IMR-90 (cell line): ENCODE results near the gene PRPF6. TPM values are rescaled to one million over a fixed set of nuclear protein-coding genes. Genes with fewer than 3 reads are reported as not detected.

ENCODE experiments used
- ATAC-seq: fragments of 200-7000 bp; cut with Tn5 transposase; 2 replicates; pipeline ENCODE4 v1.9.1; 2020; ENCODE audit warnings: low read depth, mild to moderate bottlenecking, moderate library complexity
- BruUV-seq: library from RNA; stranded (reverse); fragments of 400-500 nt; replicated peaks from 2 replicates; lab custom pipeline; 2021; lab: Mats Ljungman, UMichigan
- CTCF ChIA-PET: fragments of 300-600 bp; formaldehyde crosslinking; extraction: SDS; loops from one replicate; lab custom pipeline; 2021; ENCODE audit warnings: antibody characterized with exemption; lab: Yijun Ruan, JAX
- POLR2A ChIA-PET: fragments of 300-600 bp; sonication (Branson Sonifier 250); formaldehyde crosslinking; loops from one replicate; lab custom pipeline; 2022; ENCODE audit warnings: antibody characterized with exemption; ENCODE audit not compliant: unreplicated experiment; lab: Charles Lee
- DNase-seq: peaks from one replicate; pipeline ENCODE4 v3.0.0; 2013
- H2AFZ ChIP-seq: replicated peaks from 2 replicates; pipeline ENCODE3; 2013; ENCODE audit warnings: low read length, mild to moderate bottlenecking; ENCODE audit not compliant: poor library complexity
- H2AK5ac ChIP-seq: 2 replicates; pipeline ENCODE4 v1.6.1; 2013; ENCODE audit warnings: low read depth, low read length, inconsistent platforms
- H2AK9ac ChIP-seq: replicated peaks from 2 replicates; pipeline ENCODE3; 2013; ENCODE audit warnings: mild to moderate bottlenecking, low read depth, low read length, moderate library complexity; ENCODE audit not compliant: poor library complexity
- H2BK120ac ChIP-seq: 2 replicates; pipeline ENCODE4 v1.6.1; 2013; ENCODE audit warnings: low read depth, low read length, inconsistent platforms
- H2BK15ac ChIP-seq: 3 replicates; pipeline ENCODE4 v1.6.1; 2013; ENCODE audit warnings: low read depth, low read length, inconsistent platforms
- H2BK20ac ChIP-seq: 2 replicates; pipeline ENCODE4 v1.6.1; 2013; ENCODE audit warnings: low read depth, mild to moderate bottlenecking, inconsistent platforms, low read length, moderate library complexity
- H2BK5ac ChIP-seq: 2 replicates; pipeline ENCODE4 v1.6.1; 2013; ENCODE audit warnings: mild to moderate bottlenecking, low read depth, low read length, inconsistent platforms; ENCODE audit not compliant: poor library complexity, severe bottlenecking
- H3K14ac ChIP-seq: replicated peaks from 2 replicates; pipeline ENCODE4 v1.6.1; 2013; ENCODE audit warnings: low read depth, low read length, inconsistent platforms
- H3K18ac ChIP-seq: 2 replicates; pipeline ENCODE4 v1.6.1; 2013; ENCODE audit warnings: low read depth, low read length, control low read depth
- H3K23ac ChIP-seq: 2 replicates; pipeline ENCODE4 v1.6.1; 2013; ENCODE audit warnings: low read depth, low read length, inconsistent platforms
- H3K27ac ChIP-seq: 2 replicates; pipeline ENCODE4 v1.5.1; 2013; ENCODE audit warnings: mild to moderate bottlenecking, control low read depth, low read length; ENCODE audit not compliant: insufficient read depth
- H3K27me3 ChIP-seq: 2 replicates; pipeline ENCODE4 v1.6.1; 2013; ENCODE audit warnings: low read length; ENCODE audit not compliant: control insufficient read depth, insufficient read depth
- H3K36me3 ChIP-seq: 2 replicates; pipeline ENCODE4 v1.6.1; 2013; ENCODE audit warnings: low read length, mixed read lengths; ENCODE audit not compliant: control insufficient read depth, insufficient read depth
- H3K4ac ChIP-seq: 2 replicates; pipeline ENCODE4 v1.6.1; 2013; ENCODE audit warnings: low read depth, low read length, inconsistent platforms
- H3K4me1 ChIP-seq: 2 replicates; pipeline ENCODE4 v1.6.1; 2013; ENCODE audit warnings: low read length, mixed read lengths; ENCODE audit not compliant: control insufficient read depth, insufficient read depth
- H3K4me2 ChIP-seq: 2 replicates; pipeline ENCODE4 v1.6.1; 2013; ENCODE audit warnings: low read depth, mild to moderate bottlenecking, control low read depth, low read length, moderate library complexity
- H3K4me3 ChIP-seq: 2 replicates; pipeline ENCODE4 v1.5.1; 2013; ENCODE audit warnings: low read depth, mild to moderate bottlenecking, control low read depth, low read length, moderate library complexity; ENCODE audit not compliant: insufficient read depth
- H3K56ac ChIP-seq: 2 replicates; pipeline ENCODE4 v1.6.1; 2013; ENCODE audit warnings: low read length, inconsistent platforms; ENCODE audit not compliant: insufficient read depth; ENCODE audit errors: extremely low read depth
- H3K79me1 ChIP-seq, 2 experiments: 2 replicates each; pipeline ENCODE4 v1.6.1; 2013; ENCODE audit warnings: low read length in 2 of 2, inconsistent platforms in 1 of 2, low read depth in 1 of 2
- H3K9ac ChIP-seq: 2 replicates; pipeline ENCODE4 v1.6.1; 2013; ENCODE audit warnings: low read depth, low read length, control low read depth
- H3K9me1 ChIP-seq: 2 replicates; pipeline ENCODE4 v1.6.1; 2013; ENCODE audit warnings: low read length, inconsistent platforms; ENCODE audit not compliant: insufficient read depth
- H3K9me3 ChIP-seq: 2 replicates; pipeline ENCODE4 v1.6.1; 2013; ENCODE audit warnings: low read length; ENCODE audit not compliant: control insufficient read depth, insufficient read depth
- H4K20me1 ChIP-seq: 2 replicates; pipeline ENCODE4 v1.6.1; 2013; ENCODE audit warnings: low read length, inconsistent platforms; ENCODE audit not compliant: insufficient read depth
- H4K5ac ChIP-seq: 2 replicates; pipeline ENCODE4 v1.6.1; 2013; ENCODE audit warnings: mild to moderate bottlenecking, low read depth, low read length, control low read depth
- H4K8ac ChIP-seq, 2 experiments: 2 replicates each; pipeline ENCODE4 v1.6.1; 2013; ENCODE audit warnings: low read depth in 2 of 2, low read length in 2 of 2, control low read depth in 1 of 2, inconsistent platforms in 1 of 2
- H4K91ac ChIP-seq: 2 replicates; pipeline ENCODE4 v1.6.1; 2013; ENCODE audit warnings: low read depth, low read length, inconsistent platforms; ENCODE audit not compliant: insufficient read depth
- BHLHE40 ChIP-seq: fragments of 150-350 bp; IDR thresholded peaks from 2 replicates; pipeline ENCODE4 v1.6.1; 2016; ENCODE audit warnings: mild to moderate bottlenecking, low read depth, low read length
- CEBPB ChIP-seq: IDR thresholded peaks from 2 replicates; pipeline ENCODE4 v1.6.1; 2012; ENCODE audit warnings: low read depth, low read length, improper control_type of control experiment
- CHD1 ChIP-seq: IDR thresholded peaks from 2 replicates; pipeline ENCODE4 v1.6.1; 2012; ENCODE audit warnings: low read depth, low read length, improper control_type of control experiment
- CTCF ChIP-seq: conservative IDR thresholded peaks from 2 replicates; pipeline ENCODE4 v1.5.1; 2012; ENCODE audit warnings: mild to moderate bottlenecking, low read depth, low read length, improper control_type of control experiment
- ELK1 ChIP-seq: fragments of 150-350 bp; IDR thresholded peaks from 2 replicates; pipeline ENCODE4 v1.6.1; 2016; ENCODE audit warnings: low read depth, mild to moderate bottlenecking, low read length, moderate library complexity, borderline replicate concordance
- FOS ChIP-seq: fragments of 150-350 bp; IDR thresholded peaks from 2 replicates; pipeline ENCODE4 v1.6.1; 2016; ENCODE audit warnings: low read depth, low read length
- MAFK ChIP-seq: IDR thresholded peaks from 2 replicates; pipeline ENCODE4 v1.6.1; 2012; ENCODE audit warnings: low read depth, low read length, improper control_type of control experiment
- MAZ ChIP-seq: IDR thresholded peaks from 2 replicates; pipeline ENCODE4 v1.6.1; 2012; ENCODE audit warnings: low read depth, mild to moderate bottlenecking, low read length, improper control_type of control experiment, moderate library complexity, borderline replicate concordance
- MXI1 ChIP-seq: IDR thresholded peaks from 2 replicates; pipeline ENCODE4 v1.6.1; 2012; ENCODE audit warnings: low read depth, mild to moderate bottlenecking, low read length, moderate library complexity, borderline replicate concordance
- NFE2L2 ChIP-seq: fragments of 150-350 bp; IDR thresholded peaks from 2 replicates; pipeline ENCODE4 v1.6.1; 2016; ENCODE audit warnings: low read depth, mild to moderate bottlenecking, low read length
- POLR2A ChIP-seq: IDR thresholded peaks from 2 replicates; pipeline ENCODE4 v1.6.1; 2012; ENCODE audit warnings: mild to moderate bottlenecking, low read depth, low read length
- RAD21 ChIP-seq: IDR thresholded peaks from 2 replicates; pipeline ENCODE4 v1.6.1; 2012; ENCODE audit warnings: low read length, improper control_type of control experiment
- RCOR1 ChIP-seq: IDR thresholded peaks from 2 replicates; pipeline ENCODE4 v1.6.1; 2012; ENCODE audit warnings: mild to moderate bottlenecking, low read length, improper control_type of control experiment; ENCODE audit not compliant: insufficient replicate concordance
- RFX5 ChIP-seq: IDR thresholded peaks from 2 replicates; pipeline ENCODE4 v1.8.0; 2012; ENCODE audit warnings: low read depth, mild to moderate bottlenecking, low read length, moderate library complexity
- SMC3 ChIP-seq: fragments of 150-350 bp; IDR thresholded peaks from 2 replicates; pipeline ENCODE4 v1.6.1; 2016; ENCODE audit warnings: low read depth, mild to moderate bottlenecking, antibody characterized with exemption, low read length, moderate library complexity
- USF2 ChIP-seq: fragments of 150-350 bp; IDR thresholded peaks from 2 replicates; pipeline ENCODE4 v1.6.1; 2017; ENCODE audit warnings: mild to moderate bottlenecking, antibody characterized with exemption, low read length, low read depth
- WGBS, 2 experiments: methylation state at CpG; one replicate each; pipeline versions ENCODE4 v1.1.5 to v1.1.7; 2013; ENCODE audit warnings: missing lambda C conversion rate in 2 of 2; ENCODE audit not compliant: insufficient read length in 1 of 2; ENCODE audit errors: extremely low coverage in 2 of 2; 5-methylcytosine and 5-hydroxymethylcytosine counted together
- dilution Hi-C: fragments of 300-500 bp; cut with HindIII; formaldehyde crosslinking; loops from one replicate; pipeline ENCODE4 v1.14.3; 2018; ENCODE audit warnings: low sequenced_read_pairs; ENCODE audit not compliant: unreplicated experiment
- in situ Hi-C: fragments of 300-500 bp; cut with MboI; formaldehyde crosslinking; loops from 3 replicates; pipeline ENCODE4 v1.14.3; 2019; ENCODE audit warnings: low sequenced_read_pairs, inconsistent platforms, mixed read lengths
- intact Hi-C: fragments of 100-400 bp; cut with micrococcal nuclease; formaldehyde crosslinking; loops from 2 replicates; pipeline ENCODE4 v1.10.0; 2022
- polyA plus RNA-seq, 3 experiments: library from polyadenylated mRNA; depleted of rRNA; stranded (reverse); fragments of >200 nt; gene quantifications; 2 replicates each; pipeline ENCODE4 v1.2.3, GENCODE V29; 2012; ENCODE audit warnings: low replicate concordance in 1 of 3
- total RNA-seq: library from RNA; depleted of rRNA; stranded (reverse); fragments of >200 nt; gene quantifications from 2 replicates; pipeline ENCODE4 v1.2.3, GENCODE V29; 2012

PRPF6 gene
- total and polyA plus RNA-seq, 2 of the 4 experiments (the other 2 are of a cell fraction) = 43.5 to 71.3 TPM

GRCh38 chr20:64041781-64042053 is 60.8 kb downstream of the PRPF6 start:
- H4K5ac ChIP-seq = no peak overlapping the region
- no peak overlapping the region for H2BK5ac ChIP-seq
- intact Hi-C loops = no loop called here
- POLR2A ChIA-PET = no interaction called here
- H3K9me3 ChIP-seq = no peaks in the 10 kb centered on the region
- no TSS peak for BruUV-seq
- H4K8ac ChIP-seq = no peak overlapping the region
- H3K14ac ChIP-seq = no peak overlapping the region
- H3K36me3 ChIP-seq = no peaks in the 10 kb centered on the region
- H4K20me1 ChIP-seq = peaks cover under 1% of the 10 kb centered on the region; the same call in 1 of the 2 replicates
- DNase-seq (no peak), ATAC-seq (no peak)
- no peak overlapping the region for H2BK120ac ChIP-seq
- no peak overlapping the region for H2BK15ac ChIP-seq
- no peaks in the 10 kb centered on the region for H3K9me1 ChIP-seq
- no peak overlapping the region for H4K91ac ChIP-seq
- no peak overlapping the region for H3K4me2 ChIP-seq
- TF ChIP-seq MAZ = no peak
- TF ChIP-seq POLR2A = no peak
- no peak for TF ChIP-seq MAFK
- no peak for TF ChIP-seq CTCF
- no peak for TF ChIP-seq USF2
- TF ChIP-seq RFX5 = no peak
- no peak for TF ChIP-seq SMC3
- no peak for TF ChIP-seq NFE2L2
- no peak for TF ChIP-seq RCOR1
- no peak for TF ChIP-seq BHLHE40
- no peak for TF ChIP-seq MXI1
- no peak for TF ChIP-seq ELK1
- no peak for TF ChIP-seq RAD21
- TF ChIP-seq CHD1 = no peak
- TF ChIP-seq FOS = no peak
- no peak for TF ChIP-seq CEBPB
- H2AFZ ChIP-seq = peak overlapping the region; percentile 80
- in situ Hi-C loops = no loop called here
- no peak overlapping the region for H3K4ac ChIP-seq
- no peak overlapping the region for H3K27ac ChIP-seq
- H3K4me3 ChIP-seq = no peak overlapping the region
- H2AK9ac ChIP-seq = no peak overlapping the region
- dilution Hi-C loops = no loop called here
- H3K18ac ChIP-seq = no peak overlapping the region
- no CpG with 5 or more reads among the region's 11 CpGs for WGBS, 2 experiments
- peaks cover 62% of the 10 kb centered on the region for H3K27me3 ChIP-seq
- peaks cover 2% of the 10 kb centered on the region; the same call in 1 of the 2 replicates for H3K4me1 ChIP-seq
- no peak overlapping the region for H3K23ac ChIP-seq
- H2BK20ac ChIP-seq = no peak overlapping the region
- no peak overlapping the region for H3K56ac ChIP-seq
- no peaks in the 10 kb centered on the region for H3K79me1 ChIP-seq
- H3K9ac ChIP-seq = no peak overlapping the region
- H2AK5ac ChIP-seq = no peak overlapping the region
- CTCF ChIA-PET = no interaction called here
